Smooth muscle cell (in vitro differentiated cells): ENCODE results near the gene CRYBG1. TPM values are rescaled to one million over a fixed set of nuclear protein-coding genes. Genes with fewer than 3 reads are reported as not detected.

Experiments
- DNase-seq: peaks from one replicate; lab custom pipeline; 2025; ENCODE audit not compliant: unreplicated experiment; lab: John Stamatoyannopoulos, UW
- H2AFZ ChIP-seq: fragments of 200-600 bp; sonication (generic); 2 replicates; pipeline ENCODE4 v1.6.0; 2016; ENCODE audit warnings: antibody characterized with exemption, low read depth, mild to moderate bottlenecking
- H3F3A ChIP-seq: fragments of 200-600 bp; sonication (generic); 2 replicates; pipeline ENCODE4 v1.6.0; 2017; ENCODE audit warnings: antibody characterized with exemption, low read depth
- H3K27ac ChIP-seq: fragments of 200-600 bp; sonication (generic); 2 replicates; pipeline ENCODE4 v1.5.1; 2016; ENCODE audit warnings: low read depth, mild to moderate bottlenecking
- H3K27me3 ChIP-seq: fragments of 200-600 bp; sonication (generic); 2 replicates; pipeline ENCODE4 v1.6.1; 2016; ENCODE audit warnings: low read depth, mild to moderate bottlenecking
- H3K36me3 ChIP-seq: fragments of 200-600 bp; sonication (generic); 2 replicates; pipeline ENCODE4 v1.5.1; 2016; ENCODE audit warnings: low read depth
- H3K4me1 ChIP-seq: fragments of 200-600 bp; sonication (generic); 2 replicates; pipeline ENCODE4 v1.5.1; 2016; ENCODE audit warnings: low read depth
- H3K4me2 ChIP-seq: fragments of 200-600 bp; sonication (generic); 2 replicates; pipeline ENCODE4 v1.6.0; 2016; ENCODE audit warnings: mild to moderate bottlenecking
- H3K4me3 ChIP-seq: fragments of 200-600 bp; sonication (generic); 2 replicates; pipeline ENCODE4 v1.5.1; 2016; ENCODE audit warnings: mild to moderate bottlenecking
- H3K79me2 ChIP-seq: fragments of 200-600 bp; sonication (generic); 2 replicates; pipeline ENCODE4 v1.6.0; 2016; ENCODE audit warnings: low read depth, mild to moderate bottlenecking
- H3K9ac ChIP-seq: fragments of 200-600 bp; sonication (generic); 2 replicates; pipeline ENCODE4 v1.6.0; 2016; ENCODE audit warnings: low read depth
- H3K9me3 ChIP-seq: fragments of 200-600 bp; sonication (generic); replicated peaks from 2 replicates; pipeline ENCODE4 v1.5.1; 2016; ENCODE audit warnings: low read depth
- H4K20me1 ChIP-seq: fragments of 200-600 bp; sonication (generic); 2 replicates; pipeline ENCODE4 v1.6.0; 2016; ENCODE audit warnings: low read depth
- CTCF ChIP-seq: fragments of 200-600 bp; sonication (generic); IDR thresholded peaks from 2 replicates; pipeline ENCODE4 v1.5.1; 2017; ENCODE audit warnings: borderline replicate concordance, mild to moderate bottlenecking, antibody characterized with exemption; ENCODE audit not compliant: insufficient read depth, poor library complexity, severe bottlenecking
- WGBS: methylation state at CpG from one replicate; pipeline ENCODE4 v1.1.7; 2016; ENCODE audit warnings: low lambda C conversion rate; 5-methylcytosine and 5-hydroxymethylcytosine counted together
- polyA plus RNA-seq: library from polyadenylated mRNA; unstranded; fragments of >200 nt; fragmentation: Nextera tagmentation; extraction: Ambion mirVana; gene quantifications from 2 replicates; pipeline ENCODE4 v1.2.1, GENCODE V29; 2016
- total RNA-seq: library from RNA; depleted of rRNA; stranded (reverse); fragments of >200 nt; gene quantifications from 2 replicates; pipeline ENCODE4 v1.2.3, GENCODE V29; 2014

Gene CRYBG1
- total and polyA plus RNA-seq, 2 experiments from 2014 or later, result 0.98 to 11.9 TPM

GRCh38 chr6:106347219-106347618 lies 13.3 kb upstream of the CRYBG1 start:
- no peaks in the 10 kb centered on the region for H4K20me1 ChIP-seq
- WGBS, result 87% methylated on average over 1 of the region's 1 CpG
- H3K36me3 ChIP-seq, result no peaks in the 10 kb centered on the region
- H3K79me2 ChIP-seq, result no peaks in the 10 kb centered on the region
- no peak overlapping the region for H2AFZ ChIP-seq
- H3K4me1 ChIP-seq, result no peaks in the 10 kb centered on the region
- H3K27me3 ChIP-seq, result peaks cover 6% of the 10 kb centered on the region
- no peak for TF ChIP-seq CTCF
- H3K4me3 ChIP-seq, result no peak overlapping the region
- no peak overlapping the region for H3K9ac ChIP-seq
- no peaks in the 10 kb centered on the region for H3F3A ChIP-seq
- no peak overlapping the region for H3K4me2 ChIP-seq
- no peaks in the 10 kb centered on the region for H3K9me3 ChIP-seq
- no peak for DNase-seq
- no peak overlapping the region for H3K27ac ChIP-seq

DNA sequence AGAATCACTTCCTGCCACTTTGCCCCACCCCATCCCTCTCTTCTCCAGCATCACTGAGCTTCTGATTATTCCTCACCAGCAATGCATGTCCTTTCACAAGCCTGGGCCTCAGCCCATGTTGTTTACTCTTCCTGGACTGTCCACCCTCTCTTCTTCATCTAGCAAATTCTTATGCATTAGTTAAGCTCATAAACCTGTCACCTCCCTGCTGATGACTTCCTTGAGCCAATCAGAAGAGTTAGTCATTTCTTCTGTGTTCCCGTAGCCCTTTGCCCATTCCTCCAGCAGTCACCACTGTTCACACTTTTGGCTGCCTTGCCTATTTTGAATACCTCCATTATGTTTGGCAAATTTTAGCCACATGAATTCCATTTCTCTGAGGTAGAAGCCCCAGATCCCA lies 4.1 kb upstream of the CRYBG1 start:
- Histone ChIP-seq H3K4me2 (no peak overlapping the region), H2AFZ (no peak overlapping the region), H3K36me3 (no peaks in the 10 kb centered on the region), H3K27ac (no peak overlapping the region), H3K27me3 (peaks cover 31% of the 10 kb centered on the region), H3K79me2 (no peaks in the 10 kb centered on the region), H3K4me1 (peaks cover 3% of the 10 kb centered on the region), H3K4me3 (no peak overlapping the region), H3K9ac (no peak overlapping the region), H3F3A (no peaks in the 10 kb centered on the region), H3K9me3 (no peaks in the 10 kb centered on the region), H4K20me1 (no peaks in the 10 kb centered on the region)
- no peak for DNase-seq
- TF ChIP-seq CTCF, result no peak
- 39% methylated on average over 1 of the region's 1 CpG for WGBS

- Histone ChIP-seq H3K4me2 (peak overlapping the region; percentile 94), H3F3A (no peaks in the 10 kb centered on the region), H3K79me2 (no peaks in the 10 kb centered on the region), H3K36me3 (no peaks in the 10 kb centered on the region), H3K4me1 (peaks cover 3% of the 10 kb centered on the region), H3K27me3 (peaks cover 34% of the 10 kb centered on the region), H4K20me1 (no peaks in the 10 kb centered on the region), H2AFZ (peak overlapping the region; percentile 97), H3K4me3 (peak overlapping the region; percentile 53), H3K9me3 (no peaks in the 10 kb centered on the region), H3K9ac (no peak overlapping the region), H3K27ac (no peak overlapping the region)
- DNase-seq, result no peak
- WGBS, result 24% methylated on average over 12 of the region's 12 CpGs
- no peak for TF ChIP-seq CTCF
These were observed 533 bp upstream of the CRYBG1 start for GRCh38 chr6:106359959-106360409.

DNA sequence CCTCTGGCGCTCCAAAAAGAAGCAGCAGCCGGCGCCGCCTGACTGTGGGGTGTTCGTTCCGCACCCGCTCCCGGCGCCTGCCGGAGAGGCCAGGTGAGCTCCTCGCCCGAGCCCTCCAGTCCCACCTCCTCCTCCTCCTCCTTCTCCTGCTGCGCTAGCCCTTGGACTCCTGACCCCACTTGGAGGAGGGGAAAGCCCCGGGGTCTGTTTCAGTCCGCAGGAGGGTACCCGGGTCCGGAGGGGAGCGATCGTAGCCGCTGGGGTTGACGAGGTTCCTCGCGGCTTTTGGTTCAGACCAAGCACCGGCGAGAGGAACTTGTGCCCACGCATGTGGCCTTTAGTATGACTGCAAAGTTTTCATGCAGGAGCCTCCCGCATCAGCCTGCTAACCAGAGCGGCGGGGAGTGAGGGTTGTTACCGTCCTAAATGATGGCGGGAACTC lies 493 bp downstream of the CRYBG1 start:
- H3F3A ChIP-seq, result no peaks in the 10 kb centered on the region
- no peak for DNase-seq
- H3K9ac ChIP-seq, result no peak overlapping the region
- H3K4me3 ChIP-seq, result peak overlapping the region; percentile 53
- peaks cover 34% of the 10 kb centered on the region for H3K27me3 ChIP-seq
- peak overlapping the region; percentile 94 for H3K4me2 ChIP-seq
- H2AFZ ChIP-seq, result peak overlapping the region; percentile 97
- H3K9me3 ChIP-seq, result no peaks in the 10 kb centered on the region
- no peaks in the 10 kb centered on the region for H3K36me3 ChIP-seq
- no peaks in the 10 kb centered on the region for H3K79me2 ChIP-seq
- peaks cover 3% of the 10 kb centered on the region for H3K4me1 ChIP-seq
- TF ChIP-seq CTCF, result no peak
- WGBS, result 3% methylated on average over 30 of the region's 31 CpGs
- no peaks in the 10 kb centered on the region for H4K20me1 ChIP-seq
- H3K27ac ChIP-seq, result no peak overlapping the region
